ENCODE results near the gene TNFRSF6B.

TNFRSF6B gene

DNA sequence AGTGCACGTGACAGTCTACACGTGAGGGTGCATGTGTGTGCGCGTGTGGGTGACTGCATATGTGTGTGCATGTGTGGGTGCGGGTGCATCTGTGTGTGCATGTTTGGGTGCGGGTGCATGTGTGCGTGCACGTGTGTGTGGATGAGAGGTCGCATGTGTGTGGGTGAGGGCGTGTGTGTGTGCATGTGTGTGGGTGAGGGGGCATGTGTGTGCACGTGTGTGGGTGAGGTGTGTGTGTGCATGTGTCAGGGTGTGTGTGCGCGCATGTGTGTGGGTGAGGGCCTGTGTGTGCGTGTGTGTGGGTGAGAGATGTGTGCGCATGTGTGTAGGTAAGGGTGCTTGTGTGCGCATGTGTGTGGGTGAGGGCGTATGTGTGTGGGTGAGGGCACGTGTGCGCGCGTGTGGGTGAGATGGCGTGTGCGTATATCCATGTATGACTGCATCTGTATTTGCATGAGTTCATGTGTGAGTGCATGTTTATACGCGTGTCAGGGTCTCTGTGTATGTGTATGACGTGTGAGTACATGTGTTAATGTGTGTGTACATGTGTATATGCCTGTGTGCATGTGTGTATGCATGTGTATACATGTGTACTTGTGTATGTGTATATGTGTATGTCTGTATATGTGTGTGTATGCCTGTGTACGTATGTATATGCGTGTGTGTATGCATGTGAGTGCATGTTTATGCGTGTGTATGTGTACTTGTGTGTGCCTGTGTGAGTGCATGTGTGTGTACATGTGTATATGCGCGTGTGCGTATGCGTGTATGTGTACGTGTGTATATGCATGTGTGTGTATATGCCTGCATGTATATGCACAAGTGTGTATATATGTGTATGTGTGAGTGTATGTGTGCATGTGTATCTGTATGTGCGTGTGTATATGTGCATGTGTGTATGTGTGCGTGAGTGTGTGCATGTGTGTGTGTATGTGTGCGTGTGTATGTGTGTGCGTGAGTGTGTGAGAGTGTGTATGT is 36.0 kb downstream of the TNFRSF6B start:
- Histone ChIP-seq H3K9ac (ENCODE audit: low read depth, low read length) (no peak overlapping the region), H3K27ac (ENCODE audit: low read length) (no peak overlapping the region), H3K4me1 (ENCODE audit: insufficient read depth, low read length) (peaks cover 43% of the 10 kb centered on the region), H4K20me1 (ENCODE audit: insufficient read depth, low read length) (peaks cover 51% of the 10 kb centered on the region), H3K27me3 (ENCODE audit: insufficient read depth, low read length, poor library complexity) (no peaks in the 10 kb centered on the region), H3K9me3 (ENCODE audit: insufficient read depth, low read length, severe bottlenecking) (no peaks in the 10 kb centered on the region), H3K4me3 (ENCODE audit: low read depth in 1 of 2, low read length in 2 of 2) (no peak overlapping the region), H3K36me3 (ENCODE audit: insufficient read depth, low read length) (peaks cover 82% of the 10 kb centered on the region), H3K4me2 (ENCODE audit: insufficient read depth, low read length) (no peak overlapping the region), H3K79me2 (ENCODE audit: insufficient read depth, low read length) (peaks cover 56% of the 10 kb centered on the region), H2AFZ (ENCODE audit: low read depth, low read length) (no peak overlapping the region)
- DNase-seq (no peak), ATAC-seq (ENCODE audit: insufficient read depth, low read depth) (no peak)
- TF ChIP-seq, protein P1, sequence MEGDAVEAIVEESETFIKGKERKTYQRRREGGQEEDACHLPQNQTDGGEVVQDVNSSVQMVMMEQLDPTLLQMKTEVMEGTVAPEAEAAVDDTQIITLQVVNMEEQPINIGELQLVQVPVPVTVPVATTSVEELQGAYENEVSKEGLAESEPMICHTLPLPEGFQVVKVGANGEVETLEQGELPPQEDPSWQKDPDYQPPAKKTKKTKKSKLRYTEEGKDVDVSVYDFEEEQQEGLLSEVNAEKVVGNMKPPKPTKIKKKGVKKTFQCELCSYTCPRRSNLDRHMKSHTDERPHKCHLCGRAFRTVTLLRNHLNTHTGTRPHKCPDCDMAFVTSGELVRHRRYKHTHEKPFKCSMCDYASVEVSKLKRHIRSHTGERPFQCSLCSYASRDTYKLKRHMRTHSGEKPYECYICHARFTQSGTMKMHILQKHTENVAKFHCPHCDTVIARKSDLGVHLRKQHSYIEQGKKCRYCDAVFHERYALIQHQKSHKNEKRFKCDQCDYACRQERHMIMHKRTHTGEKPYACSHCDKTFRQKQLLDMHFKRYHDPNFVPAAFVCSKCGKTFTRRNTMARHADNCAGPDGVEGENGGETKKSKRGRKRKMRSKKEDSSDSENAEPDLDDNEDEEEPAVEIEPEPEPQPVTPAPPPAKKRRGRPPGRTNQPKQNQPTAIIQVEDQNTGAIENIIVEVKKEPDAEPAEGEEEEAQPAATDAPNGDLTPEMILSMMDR (IDR thresholded peaks at IDR 0.05; ENCODE audit: borderline replicate concordance, extremely low read depth, low read length, poor library complexity, severe bottlenecking): no peak
- no peak for TF ChIP-seq EZH2 (IDR thresholded peaks at IDR 0.05; ENCODE audit: borderline replicate concordance, low read depth, low read length, severe bottlenecking)

DNA sequence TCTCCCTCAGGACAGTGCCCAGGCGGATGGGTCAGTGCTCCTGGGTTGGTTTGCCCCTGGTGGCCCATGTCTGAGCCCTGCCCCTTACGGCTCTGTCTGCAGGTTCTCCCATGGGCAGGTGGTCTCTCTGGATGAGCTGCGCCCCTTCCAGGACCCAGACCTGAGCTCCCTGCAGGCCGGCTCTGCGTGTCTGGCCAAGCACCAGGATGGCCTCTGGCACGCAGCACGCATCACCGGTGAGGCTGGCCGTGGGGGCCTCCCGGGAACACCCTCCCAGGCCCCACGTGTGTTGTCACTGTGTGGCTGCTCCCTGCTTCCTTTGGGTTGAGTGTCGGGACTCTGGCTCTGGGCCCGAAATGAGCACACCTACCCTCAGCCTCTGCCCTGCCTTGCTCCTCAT is 36.7 kb downstream of the TNFRSF6B start:
- H3K4me2 ChIP-seq (ENCODE audit: insufficient read depth, low read length): no peak overlapping the region
- DNase-seq: no peak
- peaks cover 85% of the 10 kb centered on the region for H3K36me3 ChIP-seq (ENCODE audit: insufficient read depth, low read length)

GRCh38 chr20:63733579-63734081 is 37.2 kb downstream of the TNFRSF6B start:
- H3K36me3 ChIP-seq (ENCODE audit: insufficient read depth, low read length): peaks cover 85% of the 10 kb centered on the region
- DNase-seq: no peak
- H3K4me1 ChIP-seq (ENCODE audit: insufficient read depth, low read length): peaks cover 31% of the 10 kb centered on the region
- no peaks in the 10 kb centered on the region for H3K27me3 ChIP-seq (ENCODE audit: insufficient read depth, low read length, poor library complexity)
- peaks cover 57% of the 10 kb centered on the region for H4K20me1 ChIP-seq (ENCODE audit: insufficient read depth, low read length)
- H3K79me2 ChIP-seq (ENCODE audit: insufficient read depth, low read length): peaks cover 44% of the 10 kb centered on the region
- no peak overlapping the region; the same call in 1 of the 2 replicates for H3K27ac ChIP-seq (ENCODE audit: low read length)
- H3K4me3 ChIP-seq (ENCODE audit: low read depth in 1 of 2, low read length in 2 of 2): no peak overlapping the region
- no peaks in the 10 kb centered on the region for H3K9me3 ChIP-seq (ENCODE audit: insufficient read depth, low read length, severe bottlenecking)
- no peak for ATAC-seq (ENCODE audit: insufficient read depth, low read depth)
- H3K9ac ChIP-seq (ENCODE audit: low read depth, low read length): no peak overlapping the region
- no peak for TF ChIP-seq EZH2 (IDR thresholded peaks at IDR 0.05; ENCODE audit: borderline replicate concordance, low read depth, low read length, severe bottlenecking)
- TF ChIP-seq, protein P1 (IDR thresholded peaks at IDR 0.05; ENCODE audit: borderline replicate concordance, extremely low read depth, low read length, poor library complexity, severe bottlenecking): no peak
- no peak overlapping the region for H3K4me2 ChIP-seq (ENCODE audit: insufficient read depth, low read length)
- H2AFZ ChIP-seq (ENCODE audit: low read depth, low read length): no peak overlapping the region

More for the DNA sequence above, 36.7 kb downstream of the TNFRSF6B start:
- ATAC-seq (ENCODE audit: insufficient read depth, low read depth): no peak
- no peaks in the 10 kb centered on the region for H3K27me3 ChIP-seq (ENCODE audit: insufficient read depth, low read length, poor library complexity)
- H3K4me3 ChIP-seq (ENCODE audit: low read depth in 1 of 2, low read length in 2 of 2): no peak overlapping the region
- peaks cover 49% of the 10 kb centered on the region for H3K79me2 ChIP-seq (ENCODE audit: insufficient read depth, low read length)
- TF ChIP-seq, protein P1 (IDR thresholded peaks at IDR 0.05; ENCODE audit: borderline replicate concordance, extremely low read depth, low read length, poor library complexity, severe bottlenecking): no peak
- TF ChIP-seq EZH2 (IDR thresholded peaks at IDR 0.05; ENCODE audit: borderline replicate concordance, low read depth, low read length, severe bottlenecking): no peak
- peaks cover 52% of the 10 kb centered on the region for H4K20me1 ChIP-seq (ENCODE audit: insufficient read depth, low read length)
- H3K4me1 ChIP-seq (ENCODE audit: insufficient read depth, low read length): peaks cover 36% of the 10 kb centered on the region
- no peak overlapping the region; the same call in 1 of the 2 replicates for H3K27ac ChIP-seq (ENCODE audit: low read length)
- no peak overlapping the region for H3K9ac ChIP-seq (ENCODE audit: low read depth, low read length)
- H3K9me3 ChIP-seq (ENCODE audit: insufficient read depth, low read length, severe bottlenecking): no peaks in the 10 kb centered on the region
- no peak overlapping the region for H2AFZ ChIP-seq (ENCODE audit: low read depth, low read length)
